Brain microvascular endothelial cell (primary cell): ENCODE results near the gene ADAM10.

Experiments used
- DNase-seq: peaks from one replicate; pipeline ENCODE4 v3.0.0-alpha.2; 2020
- H3K27ac ChIP-seq: fragments of 250-450 bp; sonication (Bioruptor Pico); 2 replicates; pipeline ENCODE4 v1.5.1; 2020; ENCODE audit warnings: mild to moderate bottlenecking, moderate library complexity
- H3K27me3 ChIP-seq: fragments of 250-450 bp; sonication (Bioruptor Pico); replicated peaks from 2 replicates; pipeline ENCODE4 v1.5.1; 2020; ENCODE audit warnings: mild to moderate bottlenecking
- H3K36me3 ChIP-seq: fragments of 250-450 bp; sonication (Bioruptor Pico); replicated peaks from 2 replicates; pipeline ENCODE4 v1.5.1; 2020; ENCODE audit warnings: mild to moderate bottlenecking
- H3K4me3 ChIP-seq: 2 replicates; pipeline ENCODE4 v1.5.1; 2011; ENCODE audit warnings: low read depth, mild to moderate bottlenecking, control low read depth, low read length, moderate library complexity
- CTCF ChIP-seq: IDR thresholded peaks from 2 replicates; pipeline ENCODE4 v1.5.1; 2011; ENCODE audit warnings: low read depth, mild to moderate bottlenecking, moderate library complexity, low read length, control low read depth, inconsistent platforms; ENCODE audit errors: missing control alignments
- in situ Hi-C: cut with HindIII; loops from 2 replicates; pipeline ENCODE4 v1.10.0; 2017; ENCODE audit warnings: low sequenced_read_pairs, low pct_ligation_motif_present

Gene ADAM10

GRCh38 chr15:58785355-58785754, 35.8 kb upstream of the ADAM10 start:
- no peaks in the 10 kb centered on the region for H3K27me3 ChIP-seq
- no peak for DNase-seq
- TF ChIP-seq CTCF, result no peak
- in situ Hi-C loops, result no loop called here
- no peak overlapping the region for H3K4me3 ChIP-seq
- no peak overlapping the region for H3K27ac ChIP-seq
- H3K36me3 ChIP-seq, result no peaks in the 10 kb centered on the region

GRCh38 chr15:58779554-58779953, 30.0 kb upstream of the ADAM10 start:
- Histone ChIP-seq H3K27ac (no peak overlapping the region), H3K27me3 (no peaks in the 10 kb centered on the region), H3K36me3 (no peaks in the 10 kb centered on the region), H3K4me3 (no peak overlapping the region)
- in situ Hi-C loops, result no loop called here
- DNase-seq, result no peak
- TF ChIP-seq CTCF, result no peak

GRCh38 chr15:58777107-58777506, 27.6 kb upstream of the ADAM10 start:
- no peaks in the 10 kb centered on the region for H3K27me3 ChIP-seq
- no peaks in the 10 kb centered on the region for H3K36me3 ChIP-seq
- H3K4me3 ChIP-seq, result no peak overlapping the region
- H3K27ac ChIP-seq, result no peak overlapping the region
- DNase-seq, result no peak
- no peak for TF ChIP-seq CTCF
- in situ Hi-C loops, result no loop called here

GRCh38 chr15:58775402-58775801, 25.9 kb upstream of the ADAM10 start:
- no peak for DNase-seq
- H3K4me3 ChIP-seq, result no peak overlapping the region
- TF ChIP-seq CTCF, result no peak
- in situ Hi-C loops, result no loop called here
- no peaks in the 10 kb centered on the region for H3K36me3 ChIP-seq
- no peak overlapping the region for H3K27ac ChIP-seq
- no peaks in the 10 kb centered on the region for H3K27me3 ChIP-seq

GRCh38 chr15:58773024-58773423, 23.5 kb upstream of the ADAM10 start:
- no peak for DNase-seq
- Histone ChIP-seq H3K36me3 (no peaks in the 10 kb centered on the region), H3K4me3 (peak overlapping the region; percentile 89), H3K27me3 (no peaks in the 10 kb centered on the region), H3K27ac (no peak overlapping the region)
- in situ Hi-C loops, result no loop called here
- no peak for TF ChIP-seq CTCF

- peak overlapping the region; percentile 76 for H3K27ac ChIP-seq
- no peaks in the 10 kb centered on the region for H3K36me3 ChIP-seq
- no peaks in the 10 kb centered on the region for H3K27me3 ChIP-seq
- in situ Hi-C loops, result no loop called here
- DNase-seq, result no peak
- TF ChIP-seq CTCF, result no peak
- peak overlapping the region; percentile 89 for H3K4me3 ChIP-seq
Observed at GRCh38 chr15:58771621-58772250, 22.2 kb upstream of the ADAM10 start.
